SK-N-SH (cell line): ENCODE results near the gene BDKRB2. TPM values are rescaled to one million over a fixed set of nuclear protein-coding genes. Genes with fewer than 3 reads are reported as not detected.

Source experiments
- CTCF ChIA-PET: fragments of 300-600, 350-600 bp; formaldehyde crosslinking; extraction: SDS; loops from one replicate; lab custom pipeline; 2021; lab: Yijun Ruan, JAX
- POLR2A ChIA-PET: fragments of 350-600 bp; sonication (Branson Sonifier 250); formaldehyde crosslinking; extraction: SDS; loops from one replicate; lab custom pipeline; 2020; ENCODE audit warnings: antibody characterized with exemption, inconsistent platforms; lab: Yijun Ruan, JAX
- DNase-seq: peaks from one replicate; pipeline ENCODE4 v3.0.0; 2012
- H2AFZ ChIP-seq: fragments of 200-600 bp; sonication (generic); 2 replicates; pipeline ENCODE4 v1.8.1; 2016; ENCODE audit warnings: antibody characterized with exemption, mild to moderate bottlenecking, low read depth
- H3F3A ChIP-seq: fragments of 200-600 bp; sonication (generic); replicated peaks from 2 replicates; pipeline ENCODE3; 2016; ENCODE audit warnings: antibody characterized with exemption, mild to moderate bottlenecking; ENCODE audit not compliant: insufficient read depth
- H3K27ac ChIP-seq, 2 experiments: fragments of 200-500 bp in 1 of 2; fragments of 200-600 bp in 1 of 2; sonication (Bioruptor generic) in 1 of 2; sonication (generic), shearing (Covaris generic) in 1 of 2; 2 replicates each; pipeline versions ENCODE4 v1.5.1 to v1.6.1; 2014 to 2016; ENCODE audit warnings: low read depth in 2 of 2, inconsistent platforms in 1 of 2, low read length in 1 of 2, mild to moderate bottlenecking in 1 of 2, mixed read lengths in 1 of 2
- H3K27me3 ChIP-seq: fragments of 200-600 bp; sonication (generic), shearing (Covaris generic); 2 replicates; pipeline ENCODE4 v1.6.1; 2016; ENCODE audit warnings: mixed run types; ENCODE audit not compliant: insufficient read depth
- H3K36me3 ChIP-seq, 2 experiments: fragments of 200-500 bp in 1 of 2; fragments of 200-600 bp in 1 of 2; sonication (Bioruptor generic) in 1 of 2; sonication (generic) in 1 of 2; replicated peaks in 1 of 2; 2 replicates each; pipeline versions ENCODE3 to v1.5.1; 2014 to 2016; ENCODE audit warnings: low read length in 1 of 2, mild to moderate bottlenecking in 1 of 2; ENCODE audit not compliant: insufficient read depth in 2 of 2, control insufficient read depth in 1 of 2
- H3K4me1 ChIP-seq, 2 experiments: fragments of 200-500 bp in 1 of 2; fragments of 200-600 bp in 1 of 2; sonication (Bioruptor generic) in 1 of 2; sonication (generic), shearing (Covaris generic) in 1 of 2; 2 replicates each; pipeline versions ENCODE4 v1.5.1 to v1.6.1; 2014 to 2016; ENCODE audit warnings: low read depth in 1 of 2, low read length in 1 of 2, mixed run types in 1 of 2; ENCODE audit not compliant: insufficient read depth in 2 of 2, control insufficient read depth in 1 of 2
- H3K4me2 ChIP-seq: fragments of 200-600 bp; sonication (generic), shearing (Covaris generic); 2 replicates; pipeline ENCODE4 v1.6.1; 2017; ENCODE audit warnings: mixed run types
- H3K4me3 ChIP-seq, 2 experiments: fragments of 200-500 bp in 1 of 2; fragments of 200-600 bp in 1 of 2; sonication (Bioruptor generic) in 1 of 2; sonication (generic), shearing (Covaris generic) in 1 of 2; 2 replicates each; pipeline versions ENCODE4 v1.5.1 to v1.8.1; 2014 to 2016; ENCODE audit warnings: low read depth in 2 of 2, inconsistent platforms in 1 of 2, low read length in 1 of 2, mild to moderate bottlenecking in 1 of 2, mixed read lengths in 1 of 2, moderate library complexity in 1 of 2
- H3K79me2 ChIP-seq: fragments of 200-600 bp; sonication (generic); 2 replicates; pipeline ENCODE4 v1.8.1; 2017; ENCODE audit warnings: mild to moderate bottlenecking; ENCODE audit not compliant: insufficient read depth
- H3K9ac ChIP-seq: fragments of 200-600 bp; sonication (generic); 2 replicates; pipeline ENCODE4 v1.6.1; 2017; ENCODE audit warnings: mixed run types
- H3K9me2 ChIP-seq: fragments of 200-600 bp; sonication (generic); 2 replicates; pipeline ENCODE4 v1.6.1; 2017; ENCODE audit warnings: mixed run types
- H3K9me3 ChIP-seq: fragments of 200-600 bp; sonication (generic); 2 replicates; pipeline ENCODE4 v1.6.1; 2017; ENCODE audit warnings: mixed run types, mild to moderate bottlenecking, moderate library complexity
- H4K20me1 ChIP-seq: fragments of 200-600 bp; sonication (generic); 2 replicates; pipeline ENCODE4 v1.6.1; 2017; ENCODE audit warnings: mild to moderate bottlenecking, mixed run types; ENCODE audit not compliant: insufficient read depth
- ELF1 ChIP-seq: IDR thresholded peaks from 2 replicates; pipeline ENCODE4 v1.4.0; 2012
- FOSL2 ChIP-seq: IDR thresholded peaks from 2 replicates; pipeline ENCODE4 v1.4.0; 2012; ENCODE audit warnings: low read depth, mild to moderate bottlenecking, moderate library complexity, borderline replicate concordance
- FOXJ3 ChIP-seq: sonication (generic); formaldehyde crosslinking; IDR thresholded peaks from 2 replicates; pipeline ENCODE4 v1.5.1; 2020; ENCODE audit warnings: mild to moderate bottlenecking, missing genetic modification reagents
- FOXM1 ChIP-seq: IDR thresholded peaks from 2 replicates; pipeline ENCODE4 v1.4.0; 2012; ENCODE audit warnings: low read depth, mild to moderate bottlenecking
- GABPA ChIP-seq: IDR thresholded peaks from 2 replicates; pipeline ENCODE4 v1.4.0; 2012; ENCODE audit warnings: low read depth, mild to moderate bottlenecking
- GATA2 ChIP-seq: sonication (generic); formaldehyde crosslinking; IDR thresholded peaks from 2 replicates; pipeline ENCODE4 v1.5.0; 2020; ENCODE audit warnings: mild to moderate bottlenecking, missing genetic modification reagents
- IRF3 ChIP-seq: fragments of 150-350 bp; IDR thresholded peaks from 2 replicates; pipeline ENCODE4 v1.6.1; 2016; ENCODE audit warnings: mild to moderate bottlenecking, low read depth, low read length
- JUND ChIP-seq: IDR thresholded peaks from 2 replicates; pipeline ENCODE4 v1.4.0; 2012
- POLR2AphosphoS5 ChIP-seq: IDR thresholded peaks from 2 replicates; pipeline ENCODE4 v1.6.1; 2012; ENCODE audit warnings: low read depth, low read length
- RAD21 ChIP-seq: IDR thresholded peaks from 2 replicates; pipeline ENCODE4 v1.6.1; 2012; ENCODE audit warnings: mild to moderate bottlenecking, low read length
- RFX5 ChIP-seq: IDR thresholded peaks from 2 replicates; pipeline ENCODE4 v1.6.1; 2012; ENCODE audit warnings: mild to moderate bottlenecking, improper control_type of control experiment, low read length
- RXRA ChIP-seq: IDR thresholded peaks from 2 replicates; pipeline ENCODE4 v1.4.0; 2012; ENCODE audit warnings: low read depth, mild to moderate bottlenecking, borderline replicate concordance
- SIN3A ChIP-seq: IDR thresholded peaks from 2 replicates; pipeline ENCODE4 v1.6.1; 2012; ENCODE audit warnings: low read depth, mild to moderate bottlenecking, low read length, moderate library complexity, borderline replicate concordance
- TEAD4 ChIP-seq: IDR thresholded peaks from 2 replicates; pipeline ENCODE4 v1.4.0; 2012; ENCODE audit warnings: mild to moderate bottlenecking, borderline replicate concordance; ENCODE audit not compliant: insufficient read depth
- WGBS: methylation state at CpG from one replicate; pipeline ENCODE4 v1.1.6; 2017; ENCODE audit warnings: low lambda C conversion rate; 5-methylcytosine and 5-hydroxymethylcytosine counted together
- polyA plus RNA-seq, 3 experiments: library from polyadenylated mRNA; depleted of rRNA; stranded (reverse); fragments of >200 nt; gene quantifications; 2 replicates each; pipeline ENCODE4 v1.2.3, GENCODE V29; 2012
- TF ChIP-seq, protein P1 (sequence below): IDR thresholded peaks from 2 replicates; pipeline ENCODE4 v1.4.0; 2012; ENCODE audit warnings: low read depth
- TF ChIP-seq, protein P2 (sequence below): IDR thresholded peaks from 2 replicates; pipeline ENCODE4 v1.6.1; 2012; ENCODE audit warnings: mild to moderate bottlenecking, low read depth, low read length, moderate library complexity

BDKRB2 gene
- polyA plus RNA-seq, 1 of the 3 experiments (the other 2 are of a cell fraction) = 4.8 TPM

- no peak for TF ChIP-seq FOXJ3 (CRISPR knock-in tag)
- no peak for TF ChIP-seq RXRA
- no peak for TF ChIP-seq GABPA
- no peak for TF ChIP-seq RFX5
- Histone ChIP-seq H3K9me3 (no peaks in the 10 kb centered on the region), H3K9ac (no peak overlapping the region), H3K4me1 (peaks cover 0 to 15% of the 10 kb centered on the region in 2 experiments; a peak in 1 of 4 replicates), H3K36me3 (no peaks in the 10 kb centered on the region), H3K4me3 (no peak overlapping the region), H3K9me2 (no peaks in the 10 kb centered on the region), H3K27me3 (no peaks in the 10 kb centered on the region), H4K20me1 (no peaks in the 10 kb centered on the region), H3K27ac (no peak overlapping the region), H3K79me2 (no peaks in the 10 kb centered on the region), H3K4me2 (no peak overlapping the region), H2AFZ (no peak overlapping the region), H3F3A (no peaks in the 10 kb centered on the region)
- 71% methylated on average over 4 of the region's 4 CpGs for WGBS
- no peak for DNase-seq
- ChIA-PET CTCF (interaction anchor here (1.4 to 2.0 kb wide), 2 partner anchors 9 to 68 kb away, joined by 4 to 6 read pairs; no protein-coding TSS in a partner anchor), POLR2A (no interaction called here)
Measured at GRCh38 chr14:96168581-96168980, 36.1 kb upstream of the BDKRB2 start.

GRCh38 chr14:96170961-96171592 is 33.6 kb upstream of the BDKRB2 start:
- H4K20me1 ChIP-seq = no peaks in the 10 kb centered on the region
- no peaks in the 10 kb centered on the region for H3F3A ChIP-seq
- 62% methylated on average over 14 of the region's 14 CpGs for WGBS
- H3K36me3 ChIP-seq = no peaks in the 10 kb centered on the region
- no peak for DNase-seq
- POLR2A ChIA-PET = no interaction called here
- no peaks in the 10 kb centered on the region for H3K9me2 ChIP-seq
- H3K9ac ChIP-seq = no peak overlapping the region
- H3K4me1 ChIP-seq = peaks cover 0 to 12% of the 10 kb centered on the region in 2 experiments; a peak in 1 of 4 replicates
- TF ChIP-seq RXRA (no peak), FOSL2 (no peak), ELF1 (no peak), POLR2AphosphoS5 (no peak), TEAD4 (no peak), IRF3 (no peak), SIN3A (no peak), FOXM1 (no peak), JUND (no peak), GATA2 (no peak), RAD21 (no peak)
- TF ChIP-seq, protein P1, sequence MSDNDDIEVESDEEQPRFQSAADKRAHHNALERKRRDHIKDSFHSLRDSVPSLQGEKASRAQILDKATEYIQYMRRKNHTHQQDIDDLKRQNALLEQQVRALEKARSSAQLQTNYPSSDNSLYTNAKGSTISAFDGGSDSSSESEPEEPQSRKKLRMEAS = no peak
- TF ChIP-seq, protein P2, sequence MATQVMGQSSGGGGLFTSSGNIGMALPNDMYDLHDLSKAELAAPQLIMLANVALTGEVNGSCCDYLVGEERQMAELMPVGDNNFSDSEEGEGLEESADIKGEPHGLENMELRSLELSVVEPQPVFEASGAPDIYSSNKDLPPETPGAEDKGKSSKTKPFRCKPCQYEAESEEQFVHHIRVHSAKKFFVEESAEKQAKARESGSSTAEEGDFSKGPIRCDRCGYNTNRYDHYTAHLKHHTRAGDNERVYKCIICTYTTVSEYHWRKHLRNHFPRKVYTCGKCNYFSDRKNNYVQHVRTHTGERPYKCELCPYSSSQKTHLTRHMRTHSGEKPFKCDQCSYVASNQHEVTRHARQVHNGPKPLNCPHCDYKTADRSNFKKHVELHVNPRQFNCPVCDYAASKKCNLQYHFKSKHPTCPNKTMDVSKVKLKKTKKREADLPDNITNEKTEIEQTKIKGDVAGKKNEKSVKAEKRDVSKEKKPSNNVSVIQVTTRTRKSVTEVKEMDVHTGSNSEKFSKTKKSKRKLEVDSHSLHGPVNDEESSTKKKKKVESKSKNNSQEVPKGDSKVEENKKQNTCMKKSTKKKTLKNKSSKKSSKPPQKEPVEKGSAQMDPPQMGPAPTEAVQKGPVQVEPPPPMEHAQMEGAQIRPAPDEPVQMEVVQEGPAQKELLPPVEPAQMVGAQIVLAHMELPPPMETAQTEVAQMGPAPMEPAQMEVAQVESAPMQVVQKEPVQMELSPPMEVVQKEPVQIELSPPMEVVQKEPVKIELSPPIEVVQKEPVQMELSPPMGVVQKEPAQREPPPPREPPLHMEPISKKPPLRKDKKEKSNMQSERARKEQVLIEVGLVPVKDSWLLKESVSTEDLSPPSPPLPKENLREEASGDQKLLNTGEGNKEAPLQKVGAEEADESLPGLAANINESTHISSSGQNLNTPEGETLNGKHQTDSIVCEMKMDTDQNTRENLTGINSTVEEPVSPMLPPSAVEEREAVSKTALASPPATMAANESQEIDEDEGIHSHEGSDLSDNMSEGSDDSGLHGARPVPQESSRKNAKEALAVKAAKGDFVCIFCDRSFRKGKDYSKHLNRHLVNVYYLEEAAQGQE = no peak
- TF ChIP-seq, all 33 proteins: peak for 0
- H3K4me2 ChIP-seq = no peak overlapping the region
- no peaks in the 10 kb centered on the region for H3K79me2 ChIP-seq
- no peaks in the 10 kb centered on the region for H3K27me3 ChIP-seq
- CTCF ChIA-PET = interaction anchor here (1.7 kb wide), 1 partner anchor 70 kb away, joined by 8 read pairs; no protein-coding TSS in a partner anchor
- no peak overlapping the region for H3K27ac ChIP-seq
- no peak overlapping the region for H3K4me3 ChIP-seq
- H2AFZ ChIP-seq = no peak overlapping the region
- H3K9me3 ChIP-seq = no peaks in the 10 kb centered on the region
